Measurements from ENCODE around the gene GARRE1.

- TF ChIP-seq RCOR1 (IDR thresholded peaks at IDR 0.05; ENCODE audit: insufficient replicate concordance, low read length) (no peak), CTCF (conservative IDR thresholded peaks at IDR 0.05; ENCODE audit: low read depth, low read length) (0 out of 2 replicates have a peak, but pooled peaks have one; percentile 10), POLR2A (IDR thresholded peaks at IDR 0.05; ENCODE audit: low read depth, low read length) (no peak), MAFK (IDR thresholded peaks at IDR 0.05; ENCODE audit: low read depth, low read length) (no peak), RAD21 (IDR thresholded peaks at IDR 0.05; ENCODE audit: low read length) (no peak), BHLHE40 (IDR thresholded peaks at IDR 0.05; ENCODE audit: low read depth, low read length) (no peak), MAZ (IDR thresholded peaks at IDR 0.05; ENCODE audit: borderline replicate concordance, low read depth, low read length) (no peak)
Observed at GRCh38 chr19:34241513-34242337, 12.6 kb upstream of the GARRE1 start.

Data from IMR-90 (cell line).